Umbilical cord (tissue), 2 donors: ENCODE results near the gene PHF11. TPM values are rescaled to one million over a fixed set of nuclear protein-coding genes. Genes with fewer than 3 reads are reported as not detected.
A peak's percentile ranks its signal among the peaks of the same experiment; 100 is the strongest.
"Not testable (repeated sequence)": the region's sequence is repeated elsewhere in the genome, so short reads cannot be mapped to it uniquely, and the experiment has no call there.

Experiments used
- DNase-seq: peaks from one replicate; pipeline ENCODE4 v3.0.0-alpha.2; 2015; ENCODE audit warnings: low spot score
- total RNA-seq: library from RNA; depleted of rRNA; stranded (reverse); fragments of >200 nt; gene quantifications from one replicate; pipeline ENCODE4 v1.2.3, GENCODE V29; 2014; ENCODE audit warnings: low replicate concordance; ENCODE audit not compliant: insufficient read depth

PHF11 gene
- total RNA-seq, 1 donor from 2014 or later, result 16.6 TPM

DNA sequence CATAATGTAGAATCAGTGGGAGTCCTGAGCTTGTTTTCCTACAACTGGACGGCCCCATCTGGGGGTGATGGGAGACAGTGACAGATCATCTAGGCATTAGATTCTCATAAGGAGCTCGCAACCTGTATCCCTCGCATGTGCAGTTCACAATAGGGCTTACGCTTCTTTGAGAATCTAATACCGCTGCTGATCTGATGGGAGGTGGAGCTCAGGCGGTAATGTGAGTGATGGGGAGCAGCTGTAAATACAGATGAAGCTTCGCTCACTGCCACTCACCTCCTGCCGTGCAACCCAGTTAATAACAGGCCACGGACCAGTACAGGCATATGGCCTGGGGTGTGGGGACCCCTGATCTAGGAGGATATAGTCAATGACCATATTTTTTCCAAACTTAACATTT lies 50.8 kb downstream of the PHF11 start:
- DNase-seq, result no peak

DNA sequence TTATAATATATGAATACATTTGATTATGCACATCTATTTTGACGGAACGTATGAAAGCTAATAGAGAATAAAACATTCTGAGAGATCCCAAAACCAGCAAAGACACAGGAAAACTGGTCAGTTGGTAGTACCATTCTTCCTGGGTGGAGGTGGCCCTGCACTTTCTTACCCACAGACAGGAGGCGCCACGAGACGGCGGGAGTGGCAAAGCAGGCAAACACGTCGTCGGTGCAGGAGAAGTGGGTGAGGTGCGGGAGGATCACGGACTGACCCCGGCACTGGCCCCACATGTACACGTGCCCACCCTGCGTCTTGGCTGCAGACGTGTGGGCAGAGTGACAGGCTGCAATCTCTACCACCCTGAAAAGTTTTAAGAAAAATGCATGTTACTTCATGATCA lies 53.5 kb downstream of the PHF11 start:
- no peak for DNase-seq

DNA sequence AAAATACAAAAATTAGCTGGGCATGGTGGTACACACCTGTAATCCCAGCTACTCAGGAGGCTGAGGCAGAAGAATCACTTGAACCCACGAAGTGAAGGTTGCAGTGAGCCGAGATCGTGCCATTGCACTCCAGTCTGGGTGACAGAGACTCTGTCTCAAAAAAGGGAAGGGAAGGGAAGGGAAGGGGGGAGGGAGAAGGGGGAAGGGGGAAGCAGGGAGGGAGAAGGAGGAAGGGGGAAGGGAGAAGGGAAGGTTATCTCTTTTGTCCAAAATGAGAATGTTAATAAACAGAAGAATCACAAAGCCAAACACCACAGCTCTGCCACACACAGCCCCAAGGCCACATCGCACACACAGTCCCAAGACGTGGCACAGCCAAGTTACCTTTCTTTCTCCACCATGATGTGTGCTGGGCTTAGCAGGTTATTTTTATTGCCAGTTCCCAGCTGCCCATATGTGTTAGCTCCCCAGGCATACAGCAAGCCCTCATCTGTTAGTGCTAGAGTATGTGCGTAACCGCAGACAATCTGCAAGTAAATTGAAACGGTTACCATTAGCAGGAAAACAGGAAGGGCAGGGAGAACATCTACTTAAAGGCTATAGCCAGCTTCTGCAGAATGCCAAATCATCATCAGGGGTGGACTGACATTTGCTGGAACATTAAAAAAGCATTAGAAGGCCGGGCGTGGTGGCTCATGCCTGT lies 55.3 kb downstream of the PHF11 start:
- no peak for DNase-seq

DNA sequence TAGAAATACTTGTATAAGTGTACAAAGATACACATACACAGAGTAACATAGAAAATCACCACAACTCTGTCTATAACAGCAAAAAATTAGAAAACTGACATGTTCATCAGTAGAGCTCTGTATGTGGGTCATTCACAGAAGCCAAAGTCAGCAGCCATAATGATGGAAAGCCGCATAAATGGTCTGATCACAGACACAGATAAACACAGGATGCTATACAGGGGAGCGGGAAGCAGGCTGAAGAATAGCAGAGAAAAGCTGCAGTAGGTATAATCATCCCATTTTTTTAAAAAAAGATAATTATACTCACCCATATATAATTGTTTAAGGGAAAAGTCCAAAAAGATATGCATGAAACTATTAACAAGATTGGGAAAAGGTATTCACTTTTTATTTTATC lies 58.1 kb downstream of the PHF11 start:
- no peak for DNase-seq

DNA sequence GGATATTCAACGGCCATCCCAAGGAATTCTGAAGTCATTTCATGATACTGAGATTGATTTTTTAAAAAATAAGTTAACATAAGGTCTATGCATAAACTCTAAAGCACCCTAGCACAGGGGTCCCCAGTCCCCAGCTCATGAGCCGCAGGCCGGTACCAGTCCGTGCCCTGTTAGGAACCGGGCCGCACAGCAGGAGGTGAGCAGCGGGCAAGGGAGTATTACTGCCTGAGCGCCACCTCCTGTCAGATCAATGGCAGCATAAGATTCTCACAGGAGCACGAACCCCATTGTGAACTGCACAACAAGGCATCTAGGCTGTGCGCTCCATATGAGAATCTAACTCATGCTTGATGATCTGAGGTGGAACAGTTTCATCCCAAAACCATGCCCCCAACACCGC lies 58.6 kb downstream of the PHF11 start:
- no peak for DNase-seq

DNA sequence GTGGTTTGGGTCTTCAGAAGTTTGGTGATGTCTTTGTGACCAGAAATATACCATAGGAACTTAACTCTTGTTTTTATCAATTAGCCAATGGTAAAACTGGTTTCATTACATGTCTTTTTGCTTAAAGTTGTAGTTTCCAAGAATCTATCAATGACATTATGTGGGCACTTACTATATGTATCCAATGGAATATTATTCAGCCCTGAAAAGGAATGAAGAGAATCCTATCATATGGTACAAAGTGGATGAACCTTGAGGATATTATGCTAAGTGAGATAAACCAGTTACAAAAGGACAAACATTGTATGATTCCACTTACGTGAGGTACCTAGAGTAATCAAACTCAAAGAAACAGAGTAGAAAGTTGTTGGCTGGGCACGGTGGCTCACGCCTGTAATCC lies 63.3 kb downstream of the PHF11 start:
- no peak for DNase-seq

DNA sequence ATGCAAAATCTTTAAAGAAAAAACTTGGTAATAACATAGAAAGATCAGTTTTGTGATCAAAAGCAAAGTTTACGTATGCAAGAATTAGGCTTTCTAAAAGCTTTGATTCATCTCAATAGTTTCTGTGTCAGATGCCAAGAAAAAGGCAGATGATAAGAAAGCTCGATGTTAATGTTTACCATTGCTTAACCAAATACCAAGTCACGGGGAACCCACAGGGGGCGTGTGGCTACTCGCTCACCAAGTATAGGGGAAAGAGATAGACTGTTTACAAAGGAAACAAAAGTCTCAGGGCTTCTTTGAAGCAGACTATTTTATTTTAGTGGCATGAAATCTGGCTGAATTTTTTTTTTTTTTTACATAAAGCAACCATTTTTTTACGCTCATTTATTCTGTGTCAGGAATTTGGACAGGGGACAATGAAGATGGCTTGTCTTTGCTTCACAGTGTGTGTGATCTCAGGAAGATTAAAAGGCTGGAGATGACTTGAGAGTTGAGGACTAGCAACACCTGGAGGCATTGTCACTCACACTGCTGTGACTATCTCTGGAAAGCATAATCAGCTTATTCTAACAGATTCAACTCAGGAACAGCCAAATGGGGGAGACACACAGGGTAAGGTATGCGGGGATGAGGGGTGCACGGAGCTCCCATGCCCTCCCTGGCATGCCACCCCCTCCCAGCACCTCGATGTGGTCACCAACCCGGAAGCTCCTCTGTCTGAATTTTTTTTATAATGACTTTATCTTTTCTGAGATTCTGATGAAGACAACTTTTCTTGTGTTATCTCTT lies 64.7 kb downstream of the PHF11 start:
- peak; percentile 35 for DNase-seq

DNA sequence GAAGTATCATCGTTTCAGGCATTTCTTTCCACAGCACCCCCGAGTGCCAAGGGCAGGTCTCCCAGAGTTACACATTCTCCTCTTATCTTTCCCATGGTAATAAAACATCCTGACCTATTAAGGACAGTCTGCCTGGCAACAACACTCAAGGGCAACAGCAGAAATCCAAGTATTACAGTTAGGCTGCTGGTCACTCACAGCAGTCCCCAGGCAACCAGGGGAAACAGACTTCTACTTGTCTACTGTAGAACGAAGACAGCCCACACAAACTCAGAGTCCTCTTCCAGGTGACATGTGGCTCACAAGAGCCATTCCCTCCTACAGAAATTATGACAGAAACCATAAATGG lies 65.3 kb downstream of the PHF11 start:
- DNase-seq, result peak; percentile 44

DNA sequence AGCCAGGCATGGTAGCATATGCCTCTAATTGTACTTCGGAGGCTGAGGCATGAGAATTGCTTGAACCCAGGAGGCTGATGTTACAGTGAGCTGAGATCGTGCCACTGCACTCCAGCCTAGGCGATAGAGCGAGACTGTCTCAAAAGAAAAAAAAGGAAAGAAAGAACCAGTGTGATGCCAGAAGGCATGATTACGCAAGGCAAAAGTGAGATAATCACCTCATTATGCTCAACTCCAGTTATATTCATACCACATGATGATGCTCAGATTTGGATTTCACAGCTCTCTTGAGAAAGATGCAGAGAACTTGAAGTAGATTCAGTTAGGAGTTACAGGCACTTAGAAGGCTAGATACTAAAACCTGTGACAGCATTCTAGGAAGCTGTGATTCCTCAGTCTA lies 67.8 kb downstream of the PHF11 start:
- no peak for DNase-seq

DNA sequence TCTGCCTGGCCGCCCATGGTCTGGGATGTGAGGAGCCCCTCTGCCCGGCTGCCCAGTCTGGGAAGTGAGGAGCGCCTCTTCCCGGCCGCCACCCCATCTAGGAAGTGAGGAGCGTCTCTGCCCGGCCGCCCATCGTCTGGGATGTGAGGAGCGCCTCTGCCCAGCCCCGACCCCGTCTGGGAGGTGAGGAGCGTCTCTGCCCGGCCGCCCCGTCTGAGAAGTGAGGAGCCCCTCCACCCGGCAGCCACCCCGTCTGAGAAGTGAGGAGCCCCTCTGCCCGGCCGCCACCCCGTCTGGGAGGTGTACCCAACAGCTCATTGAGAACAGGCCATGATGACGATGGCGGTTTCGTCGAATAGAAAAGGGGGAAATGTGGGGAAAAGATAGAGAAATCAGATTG lies 69.7 kb downstream of the PHF11 start:
- not testable (repeated sequence) for DNase-seq

DNA sequence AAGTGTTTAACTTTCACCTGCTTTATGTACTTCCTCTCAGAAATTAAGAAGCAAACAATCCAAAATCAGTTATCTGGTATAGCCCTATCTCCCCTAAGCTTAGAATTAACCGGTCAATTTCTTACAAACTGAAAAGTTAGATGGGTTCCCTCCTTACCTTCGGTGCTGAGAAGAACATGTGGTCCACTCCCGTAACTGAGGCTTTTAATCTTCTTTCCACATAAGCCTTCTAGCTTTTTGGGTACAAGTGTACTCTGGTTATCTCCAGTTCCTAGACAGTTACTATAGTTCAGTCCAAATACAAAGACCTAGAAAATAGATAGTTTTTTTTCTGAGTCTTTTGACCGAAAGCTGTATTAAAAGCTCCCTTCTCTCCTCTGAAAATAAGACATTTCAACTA lies 70.7 kb downstream of the PHF11 start:
- DNase-seq, result no peak

DNA sequence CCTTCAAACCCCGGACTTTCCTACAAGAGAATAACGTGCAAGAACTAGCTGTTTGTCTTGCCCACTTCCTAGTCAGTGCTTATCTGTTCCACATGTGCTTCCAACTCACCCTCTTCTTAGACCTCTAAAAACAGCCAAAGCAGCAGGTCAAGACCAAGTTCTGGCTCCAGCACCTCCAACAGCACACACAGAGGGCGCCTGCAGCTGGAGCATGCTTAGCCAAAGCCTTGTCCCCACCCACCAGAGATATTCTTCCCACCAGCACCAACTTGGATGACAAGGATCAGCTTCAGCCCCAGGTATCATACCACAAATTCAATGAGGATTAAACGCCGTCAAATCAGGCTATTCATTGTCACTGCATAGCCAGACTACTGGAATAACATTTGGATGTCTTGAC lies 71.7 kb downstream of the PHF11 start:
- no peak for DNase-seq

DNA sequence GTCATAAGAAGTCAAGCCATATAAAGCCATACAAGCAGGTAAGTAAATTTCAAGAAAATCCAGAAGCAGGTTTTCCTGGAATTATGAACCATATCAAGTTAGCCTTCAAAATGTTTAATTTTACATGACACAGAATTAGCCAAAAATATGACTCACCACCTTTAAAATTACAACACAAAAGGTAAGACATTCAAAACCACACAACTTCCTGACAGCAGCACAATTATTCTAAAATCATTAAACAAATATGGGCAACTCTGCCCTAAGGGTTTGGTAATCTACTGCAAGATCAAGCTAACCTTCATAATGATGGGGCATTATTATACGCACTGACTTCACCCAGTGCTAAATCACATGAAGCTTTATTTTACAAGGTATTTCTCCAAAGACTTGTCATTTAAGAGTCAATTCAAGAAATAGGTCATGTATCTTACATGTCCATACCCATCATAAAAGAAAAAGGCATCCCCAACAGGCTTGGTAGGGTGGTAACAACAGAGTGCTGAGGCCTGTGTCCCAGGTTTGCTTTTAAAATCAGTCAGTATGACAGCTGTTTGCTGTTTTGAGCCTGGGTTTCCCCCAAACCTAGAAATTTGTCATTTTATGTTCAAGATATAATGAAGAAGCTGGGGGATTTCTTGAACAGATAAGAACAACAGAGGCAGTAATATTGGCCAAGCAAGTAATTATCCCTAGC lies 74.4 kb downstream of the PHF11 start:
- DNase-seq, result no peak

DNA sequence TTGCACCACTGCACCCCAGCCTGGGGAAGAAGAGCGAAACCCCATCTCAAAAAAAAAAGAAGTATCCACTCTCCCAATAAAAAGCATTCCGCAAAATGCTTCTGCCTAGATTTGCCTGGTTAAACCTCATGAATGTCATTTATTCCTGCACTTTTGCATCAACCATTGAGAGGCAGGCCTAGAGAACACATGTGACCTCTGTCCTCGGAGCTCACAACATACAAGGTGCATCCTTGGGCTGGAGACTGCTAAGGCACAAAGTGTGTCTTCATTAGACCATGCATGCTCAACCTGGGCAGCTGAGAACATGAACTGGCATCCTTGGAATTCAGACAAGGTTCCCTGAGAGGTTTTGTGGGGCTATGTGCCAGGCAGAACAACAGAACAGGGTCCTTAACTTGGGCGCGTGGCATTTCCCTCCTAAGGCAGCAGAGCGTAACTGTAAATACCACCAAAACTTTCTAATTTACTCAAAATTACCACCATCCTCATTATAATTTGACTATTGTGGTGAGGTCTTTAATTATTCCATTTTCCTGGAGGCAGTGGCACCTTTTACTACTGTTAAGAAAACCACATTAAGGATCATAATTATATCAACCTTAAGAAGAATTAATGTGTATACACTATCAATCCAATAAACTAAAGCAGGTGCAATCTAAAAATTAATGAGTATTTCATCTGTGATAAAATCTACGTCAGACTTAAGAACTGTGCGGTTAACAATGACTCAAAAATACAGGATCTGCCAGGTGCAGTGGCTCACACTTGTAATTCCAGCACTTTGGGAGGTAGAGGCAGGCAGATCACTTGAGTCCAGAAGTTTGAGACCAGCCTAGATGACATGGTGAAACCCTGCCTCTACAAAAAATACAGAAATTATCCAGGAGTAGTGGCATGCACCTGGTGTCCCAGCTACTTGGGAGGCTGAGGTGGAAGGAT lies 75.8 kb downstream of the PHF11 start:
- no peak for DNase-seq

Other genes starting within 250 kb of the PHF11 start
- gene CDADC1, start 248.0 kb upstream of the PHF11 start, total RNA-seq, result 1.4 TPM
- 8.2 TPM for gene CAB39L, start 51.9 kb upstream of the PHF11 start, total RNA-seq
- gene SETDB2, start 51.7 kb upstream of the PHF11 start, total RNA-seq, result 9.4 TPM
- 6.7 TPM for gene RCBTB1, start 89.6 kb downstream of the PHF11 start, total RNA-seq
- 2.9 TPM for gene ARL11, start 132.6 kb downstream of the PHF11 start, total RNA-seq
- gene EBPL, start 195.5 kb downstream of the PHF11 start, total RNA-seq, result 29.4 TPM